Mucosa of gallbladder (tissue), 1 donor: ENCODE data around the gene SZT2. TPM values are rescaled to one million over a fixed set of nuclear protein-coding genes. Genes with fewer than 3 reads are reported as not detected.
"Not testable (repeated sequence)": the region's sequence is repeated elsewhere in the genome, so short reads cannot be mapped to it uniquely, and the experiment has no call there.

Experiments used
- DNase-seq: peaks from one replicate; pipeline ENCODE4 v3.0.0-alpha.2; 2020; ENCODE audit warnings: low spot score
- total RNA-seq: library from RNA; stranded (reverse); gene quantifications from one replicate; pipeline ENCODE4 v1.2.1, GENCODE V29; 2021
- donor health status: DM: no; HTN: no; CAD: no.

The SZT2 gene
- total RNA-seq, 1 donor from 2014 or later: 59.3 TPM

DNA sequence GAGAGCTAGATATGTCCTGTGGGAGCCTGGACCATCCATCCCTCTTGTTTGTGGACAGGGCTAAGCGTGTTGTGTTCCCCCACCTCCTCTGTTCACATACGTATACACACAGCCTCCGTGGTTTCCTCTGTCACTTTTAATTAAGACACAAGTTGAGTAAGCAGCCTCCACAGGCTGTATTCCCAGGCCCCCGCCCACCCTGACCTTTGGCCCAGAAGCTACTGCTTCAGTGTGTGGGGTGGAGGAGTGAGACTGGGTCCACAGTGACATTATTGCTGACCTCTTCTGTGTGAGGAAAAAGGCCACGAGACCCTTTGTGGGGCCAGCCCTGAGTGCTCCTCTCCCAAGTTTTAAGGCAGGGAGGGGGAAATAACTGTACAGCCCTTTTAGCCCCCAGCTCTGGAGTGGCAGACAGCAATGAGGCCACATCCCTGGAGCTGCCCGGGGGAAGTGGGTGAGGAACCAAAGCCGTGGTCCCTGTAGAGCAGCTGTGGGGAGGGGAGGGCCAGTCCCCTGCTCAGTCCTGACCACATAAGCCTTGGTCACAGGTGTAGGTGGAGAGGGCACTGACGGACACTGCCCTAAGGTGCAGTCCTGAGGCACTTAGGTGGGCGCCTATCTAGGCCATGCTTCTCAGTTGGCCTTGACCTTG, 26.3 kb upstream of the SZT2 start:
- DNase-seq: no peak

- DNase-seq: no peak
Measured at GRCh38 chr1:43363935-43364525, 25.7 kb upstream of the SZT2 start.

- no peak for DNase-seq
Measured at GRCh38 chr1:43365678-43366077, 24.0 kb upstream of the SZT2 start.

GRCh38 chr1:43366179-43366578, 23.5 kb upstream of the SZT2 start:
- DNase-seq: peak; percentile 46

DNA sequence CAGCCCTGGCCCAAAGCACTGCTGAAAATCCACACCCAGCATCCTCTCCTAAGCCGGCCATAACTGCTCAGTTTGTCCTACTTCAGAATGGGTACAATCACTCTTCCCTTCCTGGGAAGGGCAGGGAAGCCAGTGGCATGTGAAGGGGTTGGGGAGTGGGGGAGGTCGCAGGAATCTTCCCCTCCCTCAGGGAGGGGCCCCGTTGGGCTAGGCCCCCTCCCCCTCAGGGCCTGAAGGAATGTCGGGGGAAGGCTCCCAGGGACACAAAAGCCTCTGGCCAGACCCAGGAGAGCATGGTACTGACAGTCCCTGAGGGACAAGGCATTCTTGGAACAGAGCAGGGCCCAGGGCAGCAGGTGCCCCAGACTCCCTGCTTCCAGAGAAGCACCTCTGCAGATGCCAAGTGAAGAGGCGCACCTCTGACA, 23.1 kb upstream of the SZT2 start:
- no peak for DNase-seq

DNA sequence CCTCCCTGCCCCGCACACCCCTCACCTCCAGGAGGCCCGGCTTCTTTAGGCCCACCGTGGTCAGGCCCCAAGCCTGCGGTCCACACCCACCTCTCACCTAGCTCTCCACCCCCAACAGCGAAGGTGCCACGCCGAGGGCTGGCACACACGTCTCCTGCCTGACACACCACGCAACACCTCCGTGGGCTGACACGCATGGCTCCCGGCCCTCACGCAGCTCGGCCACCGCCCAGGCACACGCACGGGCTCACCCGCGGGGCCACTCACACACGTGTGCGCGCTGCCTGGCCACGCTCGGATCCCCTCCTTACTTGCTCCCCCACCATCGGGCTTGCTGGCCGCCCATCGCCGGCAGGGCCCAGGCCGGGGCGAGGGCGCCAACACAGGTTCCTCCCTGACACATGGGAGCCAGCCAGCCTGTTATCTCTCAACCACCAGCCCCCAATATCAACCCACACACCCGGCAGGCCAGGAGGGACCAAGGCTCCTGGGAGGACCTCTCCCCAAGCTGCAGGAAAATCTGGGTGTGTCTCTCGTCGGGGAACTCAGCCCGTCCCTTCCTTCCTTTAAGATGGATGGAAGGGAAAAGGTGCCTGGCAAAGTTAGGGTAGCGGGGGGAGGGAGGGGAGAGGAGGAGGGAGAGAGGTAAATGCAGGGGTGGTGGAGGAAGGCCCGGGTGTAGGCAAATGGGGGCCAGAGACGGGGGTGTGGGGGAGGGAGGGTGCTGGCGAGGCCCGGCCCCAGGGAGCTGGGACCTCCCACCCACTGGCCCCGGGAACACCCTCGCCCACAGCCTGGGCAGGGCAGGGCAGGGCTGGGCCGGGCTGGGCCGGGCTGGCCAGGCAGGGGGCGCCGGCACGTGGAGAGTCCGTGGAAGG, 22.4 kb upstream of the SZT2 start:
- DNase-seq: no peak

GRCh38 chr1:43367904-43368645, 21.6 kb upstream of the SZT2 start, which contains the start of gene ELOVL1:
TSS of gene ELOVL1 (minus strand) at chr1:43368011. CDS start at chr1:43365609, 2,402 bp downstream.
- peak; percentile 93 for DNase-seq

GRCh38 chr1:43368646-43369020, 21.1 kb upstream of the SZT2 start:
- DNase-seq: no peak

- DNase-seq: not testable (repeated sequence)
Measured at GRCh38 chr1:43369779-43370178, 19.9 kb upstream of the SZT2 start.

GRCh38 chr1:43370564-43370963, 19.1 kb upstream of the SZT2 start:
- no peak for DNase-seq

DNA sequence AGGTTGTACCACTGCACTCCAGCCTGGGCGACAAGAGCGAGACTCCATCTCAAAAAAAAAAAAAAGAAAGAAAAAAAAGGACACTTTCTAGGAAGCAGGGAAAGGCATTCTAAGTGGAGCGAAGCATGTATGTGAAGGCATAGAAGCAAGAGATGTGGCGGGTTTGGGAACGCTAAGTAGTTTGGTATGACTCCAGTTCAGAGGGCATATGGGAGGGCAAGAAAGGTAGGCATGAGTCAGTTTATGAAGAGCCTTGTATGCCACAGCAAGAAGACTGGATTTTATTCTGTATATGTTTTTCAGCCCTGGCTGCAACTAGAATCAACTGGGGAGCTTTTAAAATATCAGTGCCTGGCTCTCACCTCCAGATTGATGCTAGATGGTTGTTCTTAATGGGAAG, 17.5 kb upstream of the SZT2 start:
- no peak for DNase-seq

DNA sequence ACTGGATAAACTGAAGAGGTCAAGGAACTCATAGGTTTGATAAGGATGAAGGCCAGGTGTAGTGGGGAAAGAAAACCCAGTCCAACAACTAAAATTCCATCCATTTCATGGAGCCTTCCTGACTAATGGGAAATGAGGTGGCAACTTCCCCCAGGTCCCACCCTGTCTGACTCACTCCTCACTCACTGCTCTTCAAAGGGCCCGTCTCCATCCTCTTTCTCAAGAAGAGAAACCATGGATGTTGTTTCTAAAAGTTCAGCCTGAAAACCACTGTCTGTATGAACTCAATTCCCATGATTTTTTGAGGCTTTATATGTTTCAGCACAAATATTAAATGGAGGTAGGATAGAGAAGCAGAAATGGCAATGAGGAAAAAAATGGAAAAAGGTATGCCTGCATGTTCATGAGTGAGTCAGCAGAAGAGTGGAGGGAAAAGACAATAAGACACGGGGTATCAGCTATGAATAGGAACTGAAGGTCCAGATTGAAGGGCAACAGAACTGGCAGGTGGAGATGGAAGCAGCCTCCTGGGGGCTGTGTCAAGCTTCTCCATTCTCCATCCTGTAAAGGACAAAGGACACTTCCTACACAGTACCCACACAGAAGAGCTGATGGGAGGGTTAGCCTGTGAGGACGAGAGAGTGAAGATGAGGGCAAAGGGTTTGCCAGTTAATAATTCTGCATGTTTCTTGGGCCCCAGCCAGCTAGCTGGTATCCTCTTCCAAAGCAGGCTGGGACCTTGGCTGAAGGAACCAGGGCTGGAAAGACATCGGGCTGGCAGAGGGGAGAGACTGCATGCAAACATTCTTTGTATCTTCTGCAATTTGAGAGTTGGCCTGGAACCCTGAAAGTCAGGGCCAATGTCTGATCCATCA, 16.4 kb upstream of the SZT2 start:
- peak; percentile 75 for DNase-seq

- no peak for DNase-seq
Measured at GRCh38 chr1:43376723-43377235, 12.9 kb upstream of the SZT2 start.

DNA sequence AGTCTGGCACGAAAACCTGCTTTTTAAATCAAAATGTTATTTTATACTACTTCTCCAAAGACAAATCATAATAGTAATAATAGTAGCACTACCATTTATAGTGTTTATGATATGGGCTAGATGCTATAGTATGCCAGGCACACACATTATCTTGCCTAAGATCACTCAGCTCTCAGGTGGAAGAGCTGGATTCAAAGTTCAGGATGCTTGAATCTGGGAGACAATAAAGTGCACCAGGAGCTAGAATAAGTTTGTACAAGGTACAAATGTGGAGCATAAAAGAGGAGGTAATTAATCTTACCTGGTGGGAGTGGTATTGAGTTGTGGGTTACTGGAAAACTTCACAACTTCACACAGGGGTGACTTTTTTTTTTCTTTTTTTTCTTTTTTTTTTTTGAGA, 11.9 kb upstream of the SZT2 start:
- DNase-seq: no peak

DNA sequence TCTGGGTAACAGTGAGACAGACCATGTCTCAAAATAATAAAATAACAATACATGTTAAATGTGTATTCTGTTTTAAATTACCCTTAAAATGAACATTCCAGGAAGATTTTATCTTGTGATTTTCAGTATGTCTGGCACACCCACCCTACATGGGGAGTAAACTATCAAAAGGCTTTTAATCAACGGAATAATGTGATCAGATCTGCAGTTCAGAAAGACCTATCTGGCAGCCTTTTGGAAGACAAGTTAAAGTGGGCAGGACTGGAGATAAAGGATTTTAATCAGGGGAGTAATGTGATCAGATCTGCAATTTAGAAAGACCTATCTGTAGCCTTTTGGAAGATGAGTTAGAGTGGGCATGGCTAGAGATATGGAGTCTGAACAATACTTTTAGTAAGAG, 10.2 kb upstream of the SZT2 start:
- no peak for DNase-seq

DNA sequence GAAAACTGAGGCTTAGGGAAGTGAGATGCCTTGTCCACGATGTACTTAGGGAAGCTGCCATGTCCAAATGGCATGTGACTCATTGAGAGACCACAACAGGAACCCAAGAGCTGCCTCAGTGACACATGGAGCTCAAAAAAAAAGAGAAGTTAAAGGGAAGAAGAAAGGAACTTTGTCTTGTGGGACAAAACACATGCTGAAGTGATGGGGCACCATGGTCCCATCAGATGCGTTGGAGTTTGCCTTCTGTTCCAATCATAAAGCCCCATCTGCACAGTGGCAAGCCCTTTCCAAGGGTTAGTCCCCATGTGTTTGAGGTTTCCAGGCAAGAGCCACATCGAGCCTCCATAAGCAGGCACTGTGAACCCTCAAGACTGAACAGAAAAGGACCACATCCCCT, 8.1 kb upstream of the SZT2 start:
- no peak for DNase-seq

DNA sequence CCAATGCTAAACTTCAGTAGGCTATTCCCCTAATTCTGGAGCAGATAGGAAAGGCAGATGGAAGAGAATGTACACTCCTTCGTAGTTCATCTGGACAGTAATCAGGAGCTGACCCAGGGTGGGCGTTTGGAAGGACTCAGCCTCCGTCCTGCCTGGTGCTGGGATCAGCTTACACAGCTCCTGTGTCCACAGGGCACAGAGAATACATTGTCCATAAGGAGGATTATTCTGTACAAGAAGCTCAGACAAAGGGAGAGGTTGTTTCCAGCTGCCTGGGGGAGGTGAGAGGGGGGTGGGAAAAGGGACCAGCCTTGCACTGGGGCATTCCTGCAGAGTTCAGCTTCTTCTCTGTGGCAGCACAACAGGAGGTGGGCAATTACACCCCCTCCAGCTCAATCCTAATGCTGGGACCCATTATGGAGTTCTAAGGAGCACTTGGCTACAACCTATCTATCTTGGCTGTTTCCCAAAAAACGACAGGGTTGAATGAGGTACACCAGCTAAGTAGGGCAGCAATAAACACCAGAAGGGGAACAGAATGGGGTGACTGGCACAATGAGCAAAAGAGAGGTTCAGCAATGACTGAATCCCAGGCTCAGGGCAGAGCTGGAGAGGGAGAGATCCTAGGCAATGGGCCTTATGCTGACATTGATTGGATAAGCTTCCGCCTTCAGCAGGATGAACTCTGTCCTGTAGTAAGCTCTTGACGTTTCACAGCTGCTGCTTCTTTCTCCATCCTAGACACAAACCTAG, 7.5 kb upstream of the SZT2 start:
- peak; percentile 19 for DNase-seq

DNA sequence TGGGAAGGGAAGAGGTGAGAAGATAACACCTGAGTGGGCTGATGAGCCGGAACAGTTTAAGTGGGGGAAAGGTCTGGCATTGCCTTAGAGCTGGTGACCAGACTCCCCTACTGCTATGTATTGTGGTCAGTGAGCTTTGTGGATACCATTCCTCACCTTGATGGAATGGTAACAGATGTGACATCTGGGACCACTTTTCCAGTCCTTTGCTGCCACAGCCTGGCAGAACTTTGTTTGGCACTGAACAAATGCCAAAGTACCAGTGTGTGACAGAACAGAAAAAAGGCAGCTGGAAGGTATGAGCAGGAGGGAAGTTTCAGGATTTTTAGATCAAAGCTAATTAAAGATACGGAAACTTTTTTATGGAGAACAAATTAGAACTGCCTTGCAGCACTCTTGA, 6.2 kb upstream of the SZT2 start:
- no peak for DNase-seq

DNA sequence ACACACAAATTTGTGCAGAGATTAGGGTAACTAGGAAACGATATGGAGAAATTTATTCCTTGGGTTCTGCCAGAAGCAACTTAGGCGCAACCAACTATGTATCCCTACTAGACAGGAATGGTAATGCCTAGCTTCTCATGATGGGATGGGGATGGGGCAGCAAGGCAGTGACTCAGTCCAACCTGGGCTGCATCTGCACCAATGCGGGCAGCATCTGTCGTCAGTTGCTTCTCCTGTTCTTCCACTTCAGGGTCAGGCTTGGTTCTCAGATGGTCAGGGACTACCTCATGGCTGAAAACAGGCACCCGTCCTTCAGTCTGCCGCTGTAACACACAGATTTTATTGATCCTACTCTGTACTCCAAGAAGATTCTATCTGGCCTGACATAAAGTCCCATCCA, 3.0 kb upstream of the SZT2 start:
- DNase-seq: no peak

GRCh38 chr1:43387976-43388599, 1.6 kb upstream of the SZT2 start:
- DNase-seq: no peak
